H1 (cell line): ENCODE results near the gene ASTN2. TPM values are rescaled to one million over a fixed set of nuclear protein-coding genes. Genes with fewer than 3 reads are reported as not detected.

Source experiments
- JUN ChIP-seq: IDR thresholded peaks from 2 replicates; pipeline ENCODE4 v1.6.1; 2011; ENCODE audit warnings: low read depth, mild to moderate bottlenecking, improper control_type of control experiment, low read length
- JUND ChIP-seq: IDR thresholded peaks from 2 replicates; pipeline ENCODE4 v1.6.1; 2011; ENCODE audit warnings: mild to moderate bottlenecking, improper control_type of control experiment, low read length
- NRF1 ChIP-seq: IDR thresholded peaks from 2 replicates; pipeline ENCODE4 v1.6.1; 2011; ENCODE audit warnings: mild to moderate bottlenecking, low read depth, low read length, improper control_type of control experiment
- SP4 ChIP-seq: IDR thresholded peaks from 2 replicates; pipeline ENCODE4 v1.6.1; 2012; ENCODE audit warnings: low read length, inconsistent platforms
- polyA plus RNA-seq, 7 experiments: library from polyadenylated mRNA; depleted of rRNA in 3 of 7; stranded (reverse) in 5 of 7; unstranded in 2 of 7; fragments of >200 nt in 5 of 7; fragments of 200-250 nt in 2 of 7; gene quantifications; 1 replicate in 5 of 7; 2 replicates in 1 of 7; 4 replicates in 1 of 7; pipeline versions ENCODE4 v1.2.1 to v1.2.3, GENCODE V29; 2011 to 2013; ENCODE audit warnings: missing spikeins in 2 of 7, mixed read lengths in 2 of 7
- total RNA-seq: library from RNA; stranded (reverse); fragmentation: NEBNext Ultra II Directional; extraction: Animal tissue kit (Norgen Biotek cat#: 25700); gene quantifications from 2 replicates; pipeline ENCODE4 v1.2.1, GENCODE V29; 2021
- TF ChIP-seq, protein P1 (sequence below): IDR thresholded peaks from 2 replicates; pipeline ENCODE4 v1.6.1; 2011; ENCODE audit warnings: low read depth, mild to moderate bottlenecking, low read length; ENCODE audit not compliant: insufficient read depth

Gene ASTN2
- total and polyA plus RNA-seq, 2 of the 8 experiments (the other 6 are each of a cell fraction or from before 2014, with no cell fraction given) = 8.2 to 13.7 TPM

DNA sequence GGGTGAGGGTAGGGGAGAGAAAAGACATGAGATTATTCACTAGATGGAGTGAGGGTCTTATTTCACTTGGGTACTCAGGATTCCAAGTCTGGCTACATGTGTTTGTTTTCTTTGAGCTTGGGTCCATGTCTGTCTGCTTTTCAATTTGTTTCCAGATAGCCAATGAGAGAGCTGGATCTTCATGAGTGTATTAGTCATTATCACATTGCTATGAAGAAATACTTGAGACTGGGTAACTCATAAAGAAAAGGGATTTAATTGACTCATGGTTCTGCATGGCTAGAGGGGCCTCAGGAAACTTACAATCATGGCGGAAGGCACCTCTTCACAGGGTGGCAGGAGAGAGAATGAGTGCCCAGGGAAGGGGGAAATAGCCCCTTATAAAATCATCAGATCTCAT lies 924.5 kb downstream of the ASTN2 start (continued):
- TF ChIP-seq NRF1 (no peak), JUN (no peak), JUND (no peak), SP4 (no peak)
- TF ChIP-seq, protein P1, sequence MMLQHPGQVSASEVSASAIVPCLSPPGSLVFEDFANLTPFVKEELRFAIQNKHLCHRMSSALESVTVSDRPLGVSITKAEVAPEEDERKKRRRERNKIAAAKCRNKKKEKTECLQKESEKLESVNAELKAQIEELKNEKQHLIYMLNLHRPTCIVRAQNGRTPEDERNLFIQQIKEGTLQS = no peak
